Measurements from ENCODE around the gene LGALS3.

The LGALS3 gene

DNA sequence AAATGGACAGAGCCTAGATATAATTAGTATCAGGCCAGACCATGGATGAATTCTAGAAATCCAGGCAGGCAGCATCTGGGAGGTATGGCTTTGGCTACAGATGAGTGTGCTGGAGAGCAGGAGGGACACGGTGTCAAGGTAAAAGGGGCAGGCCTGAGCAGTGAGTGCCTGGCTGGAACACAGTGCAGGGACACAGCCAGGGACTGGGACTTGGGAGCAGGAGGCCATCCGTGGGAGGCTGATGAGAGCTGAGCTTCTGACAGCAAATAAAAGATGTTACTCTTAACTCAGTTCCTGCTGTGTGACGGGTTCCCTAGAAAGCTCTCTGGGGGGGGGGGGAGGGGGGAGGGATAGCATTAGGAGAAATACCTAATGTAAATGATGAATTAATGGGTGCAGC, 13.6 kb upstream of the LGALS3 start:
- DNase-seq, result no peak

DNA sequence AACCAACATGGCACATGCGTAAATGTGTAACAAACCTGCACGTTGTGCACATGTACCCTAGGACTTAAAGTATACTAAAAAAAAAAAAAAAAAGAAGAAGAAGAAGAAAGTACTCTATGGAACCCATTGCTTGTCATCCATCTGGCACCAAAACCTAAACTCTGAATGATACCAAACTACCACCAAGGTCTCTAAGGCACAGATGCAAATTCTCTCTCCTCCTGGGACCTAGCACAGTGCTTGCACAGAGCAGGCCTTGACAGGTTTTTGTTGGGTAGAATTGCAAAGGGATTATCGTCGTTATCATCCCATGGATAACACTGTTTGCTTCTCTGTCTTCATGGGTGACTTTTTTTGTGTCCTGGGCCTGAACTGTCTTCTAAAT, 13.2 kb upstream of the LGALS3 start:
- DNase-seq, result no peak

DNA sequence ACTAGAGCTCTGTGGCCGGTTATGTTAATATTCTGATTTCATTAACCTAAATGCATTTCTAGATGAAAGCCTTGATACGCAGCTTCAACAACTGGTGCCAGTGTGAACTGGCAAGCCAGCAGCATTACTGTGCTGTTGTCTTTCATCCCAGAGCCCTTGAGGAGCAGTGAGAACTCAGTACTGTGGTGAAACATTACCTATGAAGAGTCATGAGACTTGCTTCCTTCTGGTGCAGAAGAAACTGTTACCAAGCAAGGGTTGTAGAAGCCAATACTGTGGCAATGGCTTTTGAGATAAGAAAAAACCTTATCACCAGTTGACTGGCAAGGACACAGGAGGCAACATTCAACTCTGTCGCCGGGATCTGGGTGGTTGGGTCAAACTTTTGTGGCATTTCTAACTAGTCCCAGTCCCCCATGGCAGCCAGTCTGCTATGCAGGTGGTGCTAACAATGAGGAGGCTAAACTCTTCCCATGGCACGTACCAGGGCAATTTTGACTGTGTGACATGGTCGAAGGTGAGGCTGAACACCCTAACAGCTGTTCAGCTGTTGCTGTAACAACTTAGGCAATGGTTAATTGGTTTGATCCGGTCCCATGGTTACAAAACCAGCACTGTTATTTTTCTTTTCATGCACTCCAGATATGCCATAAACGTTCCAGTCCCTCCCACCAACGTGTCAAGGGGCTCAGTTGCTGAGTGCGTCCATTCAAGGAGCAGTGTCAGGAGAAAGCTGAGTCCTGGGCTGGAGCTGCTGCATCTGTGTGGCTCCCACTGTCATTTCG, 12.6 kb upstream of the LGALS3 start:
- DNase-seq, result peak; percentile 63

DNA sequence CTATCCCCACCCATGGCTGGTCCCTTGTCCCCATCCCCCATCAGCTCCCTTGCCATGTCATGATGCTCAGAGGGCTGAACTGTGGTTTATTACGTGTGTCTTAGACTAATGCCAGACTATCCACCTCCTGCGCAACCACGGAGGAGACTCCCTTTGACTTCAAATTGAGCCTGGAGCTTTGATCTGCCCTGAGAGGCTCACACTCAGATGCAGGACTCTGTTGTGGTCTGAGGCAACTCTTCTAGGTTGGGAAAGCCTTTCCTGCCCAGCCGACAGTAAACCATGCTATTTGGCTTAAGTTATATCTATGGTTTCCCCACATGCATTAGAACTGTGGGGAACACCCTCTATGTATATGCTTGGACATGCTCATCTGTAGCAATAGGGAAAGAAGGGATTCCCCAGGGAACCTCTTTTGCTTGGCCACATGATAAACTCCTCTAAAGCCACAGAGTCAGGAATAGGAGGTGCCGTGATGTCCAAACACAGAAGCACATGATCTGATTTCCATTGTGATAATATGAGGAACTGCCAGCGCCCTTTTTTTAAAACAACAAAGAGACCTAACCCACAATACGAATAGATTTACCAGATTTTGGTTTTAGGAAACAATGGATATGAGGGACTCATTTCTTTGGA, 11.1 kb upstream of the LGALS3 start:
- peak; percentile 77 for DNase-seq

DNA sequence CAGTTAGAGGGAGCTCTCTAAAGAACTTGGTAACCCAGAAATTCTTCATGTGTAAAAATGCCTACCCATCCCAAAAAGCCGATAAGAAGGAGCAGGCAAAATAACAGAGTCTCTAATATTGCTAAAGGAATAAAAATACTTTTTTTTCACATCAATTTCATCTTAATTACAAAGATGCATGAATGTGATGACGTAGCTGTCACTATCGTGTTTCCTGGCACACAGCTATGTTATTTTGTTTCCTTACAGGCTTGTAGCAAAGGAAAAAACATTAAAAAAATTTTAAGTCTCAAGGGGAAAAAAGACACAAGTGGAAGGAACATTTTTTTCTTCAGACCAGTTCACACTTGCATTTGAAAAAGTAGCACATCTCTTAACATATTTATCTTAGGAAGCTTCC, 10.3 kb upstream of the LGALS3 start:
- no peak for DNase-seq

DNA sequence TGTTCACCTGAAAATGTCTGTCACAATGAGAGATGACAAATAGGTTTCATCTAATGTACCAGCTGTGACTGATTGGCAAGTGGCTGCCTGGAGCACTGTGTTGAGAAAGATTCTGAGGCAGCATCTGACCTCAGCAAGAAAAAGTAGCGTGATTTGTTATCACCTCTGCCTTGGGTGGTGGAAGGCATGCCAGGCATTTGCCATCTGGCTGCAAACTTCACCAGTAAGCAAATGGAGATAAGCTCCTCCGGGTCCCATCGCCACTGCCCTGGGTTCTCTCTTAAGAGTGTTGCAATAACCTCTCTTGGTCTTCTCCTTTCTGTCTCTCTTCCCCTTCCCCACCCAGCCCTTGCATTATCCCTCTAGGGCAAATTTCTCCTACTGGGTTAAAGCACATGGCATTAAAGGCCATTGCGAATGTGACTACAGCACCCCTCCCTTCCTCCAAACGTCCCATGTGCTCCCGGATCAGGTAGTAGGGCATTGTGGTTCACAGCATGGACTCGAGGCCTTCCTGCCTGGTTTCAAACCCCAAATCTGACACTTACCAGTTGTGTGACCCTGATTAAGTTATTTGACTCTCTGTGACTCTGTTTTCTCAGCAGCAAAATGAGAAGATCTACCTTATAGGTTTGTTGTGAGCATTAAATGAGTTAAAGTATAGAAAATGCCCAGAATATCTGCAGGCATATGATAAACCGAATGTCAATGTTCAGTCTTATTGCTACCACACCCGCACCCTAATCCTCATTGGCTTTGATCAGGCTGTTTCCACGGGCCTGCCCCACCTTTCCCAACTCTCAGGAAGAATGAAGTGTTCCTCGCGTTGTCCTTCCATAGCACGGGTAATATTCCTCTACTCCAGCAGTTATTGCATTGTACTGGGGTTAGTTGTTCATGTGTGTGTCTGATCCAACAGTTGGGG, 8.2 kb upstream of the LGALS3 start:
- peak; percentile 30 for DNase-seq

DNA sequence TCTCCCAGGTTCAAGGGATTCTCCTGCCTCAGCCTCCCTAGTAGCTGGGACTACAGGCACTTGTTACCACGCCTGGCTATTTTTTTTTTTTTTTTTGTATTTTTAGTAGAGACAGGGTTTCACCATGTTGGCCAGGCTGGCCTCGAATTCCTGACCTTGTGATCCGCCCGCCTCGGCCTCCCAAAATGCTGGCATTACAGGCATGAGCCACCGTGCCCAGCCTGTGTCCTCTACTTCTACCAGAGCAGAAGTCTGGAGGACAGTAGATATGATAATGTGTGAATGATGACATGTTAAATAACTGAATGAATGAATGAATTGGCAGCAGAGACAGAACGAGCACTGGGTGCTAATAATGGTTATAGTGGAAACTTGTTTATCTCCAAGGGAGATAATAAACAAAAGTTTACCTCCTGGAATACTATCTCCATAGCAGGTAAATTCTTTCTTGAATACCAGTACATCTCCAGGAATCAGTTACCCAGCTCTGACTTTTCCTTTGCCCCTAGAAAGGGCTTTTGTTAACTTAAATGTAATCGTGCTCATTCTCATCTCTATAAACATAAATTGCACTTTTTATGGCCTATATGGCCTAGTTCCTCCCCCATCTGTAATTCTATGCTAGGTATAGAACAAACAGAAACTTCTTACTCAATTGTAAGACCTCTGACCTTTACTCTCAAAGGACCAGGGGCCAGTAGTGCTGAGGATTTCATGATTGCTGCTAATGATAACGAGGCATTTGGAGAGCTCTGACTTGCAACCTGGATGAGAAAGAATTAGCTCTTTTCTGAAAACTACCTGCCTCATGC, 7.2 kb upstream of the LGALS3 start:
- no peak for DNase-seq

DNA sequence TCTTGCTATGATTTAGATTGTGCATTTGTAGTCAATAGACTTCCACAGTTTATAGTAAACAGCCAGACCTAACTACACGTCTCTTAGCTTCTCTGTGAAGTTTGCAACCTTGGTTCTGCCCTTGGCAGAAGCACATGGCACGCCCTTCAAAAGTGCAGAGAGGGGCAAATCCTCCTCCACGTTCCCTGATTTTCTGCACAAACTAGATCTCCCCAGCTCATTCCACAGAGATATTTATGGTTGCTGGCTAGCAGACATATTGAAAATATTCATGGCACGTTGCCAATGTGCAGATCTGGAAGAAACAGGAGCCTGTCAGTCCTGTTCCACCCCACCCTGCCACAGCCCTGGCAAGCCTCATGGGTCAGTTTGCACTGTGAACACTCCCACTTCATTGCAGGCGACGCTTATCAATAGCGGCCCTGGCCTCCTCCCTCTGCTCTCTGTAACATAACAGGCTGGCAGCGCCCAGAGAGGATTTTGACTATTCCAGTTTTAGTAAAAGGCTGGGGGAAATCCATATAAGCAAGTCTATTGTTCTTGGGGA, 6.5 kb upstream of the LGALS3 start:
- peak; percentile 61 for DNase-seq

DNA sequence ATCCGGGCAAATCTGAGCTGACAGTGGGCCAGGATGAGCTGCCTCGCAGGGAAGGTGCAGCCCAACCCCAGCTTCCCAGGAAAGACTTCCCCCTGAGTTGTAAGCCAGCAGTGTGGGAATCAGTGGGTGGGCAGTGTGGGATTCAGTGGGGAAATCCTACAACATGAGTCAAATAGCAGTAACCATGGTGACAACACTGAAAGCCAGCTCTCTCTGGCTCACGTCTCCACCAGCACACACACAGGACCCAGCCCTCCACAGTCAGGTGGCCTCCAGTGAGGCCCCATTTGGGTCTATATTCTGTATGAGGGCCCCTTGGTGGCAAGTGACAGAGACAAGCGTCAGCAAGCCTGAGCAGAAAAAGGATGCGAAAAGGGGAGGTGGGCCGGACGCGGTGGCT, 6.0 kb upstream of the LGALS3 start:
- DNase-seq, result no peak

DNA sequence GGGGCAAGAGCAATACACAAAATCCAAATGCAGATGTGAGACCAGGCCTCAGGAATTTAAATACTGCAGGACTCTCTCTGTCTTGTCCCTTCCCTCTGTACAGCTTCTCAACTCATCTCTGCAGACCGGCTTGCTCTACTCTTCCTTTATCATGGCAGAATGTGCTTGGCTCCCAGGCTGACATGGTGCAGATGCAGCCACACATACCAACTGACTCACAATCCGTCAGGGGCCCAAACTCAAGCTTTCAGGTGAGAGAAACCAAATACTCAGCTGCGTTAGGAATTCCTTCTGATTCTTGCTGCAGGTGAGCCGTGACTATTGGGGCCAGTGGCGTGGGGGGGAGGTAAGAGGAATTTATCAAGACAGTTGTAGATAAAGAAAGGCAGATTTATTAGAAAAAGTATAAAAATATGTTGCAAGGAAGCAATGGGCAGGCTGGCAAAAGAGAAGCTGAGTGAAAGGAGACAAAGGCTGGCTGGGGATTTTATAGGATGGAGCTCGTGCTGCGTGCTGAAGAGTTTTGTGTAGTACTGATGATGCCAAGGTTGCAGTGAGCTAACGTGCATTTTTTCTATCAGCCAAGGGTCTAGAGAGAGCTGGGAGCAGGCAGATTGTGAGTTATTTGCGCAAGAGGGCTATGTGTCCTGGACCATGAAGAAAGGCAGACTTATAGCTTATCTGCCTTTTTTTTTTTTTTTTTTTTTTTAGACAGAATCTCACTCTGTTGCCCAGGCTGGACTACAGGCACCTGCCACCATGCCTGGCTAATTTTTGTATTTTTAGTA, 5.0 kb upstream of the LGALS3 start:
- no peak for DNase-seq

DNA sequence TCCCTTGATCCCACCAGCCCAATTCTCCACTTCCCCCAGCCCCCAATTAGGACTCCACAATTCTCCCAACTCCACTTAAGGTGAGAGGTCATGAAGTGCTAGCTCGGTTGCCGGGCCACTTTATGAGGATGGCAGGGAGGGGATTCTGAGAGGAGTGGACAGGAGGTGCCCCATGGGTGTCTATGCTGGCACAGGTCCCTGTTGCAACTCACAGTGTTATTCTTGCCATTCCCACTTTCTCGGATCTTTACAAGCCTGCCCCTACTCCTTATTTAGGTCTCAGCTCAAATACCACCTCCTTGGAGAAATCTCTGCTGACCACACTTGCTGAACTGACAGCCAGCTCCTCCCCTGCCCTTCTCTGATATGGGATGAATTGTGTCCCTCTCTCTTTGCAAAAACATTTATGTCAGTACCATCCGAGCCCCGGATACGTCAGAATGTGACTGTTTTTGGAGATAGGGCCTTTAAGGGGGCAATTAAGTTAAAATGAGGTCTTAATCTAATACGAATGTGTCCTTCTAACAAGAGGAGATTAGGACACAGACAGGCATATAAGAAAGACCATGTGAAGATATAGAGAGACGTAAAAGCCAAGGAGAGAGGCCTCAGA, 4.2 kb upstream of the LGALS3 start:
- DNase-seq, result peak; percentile 23

DNA sequence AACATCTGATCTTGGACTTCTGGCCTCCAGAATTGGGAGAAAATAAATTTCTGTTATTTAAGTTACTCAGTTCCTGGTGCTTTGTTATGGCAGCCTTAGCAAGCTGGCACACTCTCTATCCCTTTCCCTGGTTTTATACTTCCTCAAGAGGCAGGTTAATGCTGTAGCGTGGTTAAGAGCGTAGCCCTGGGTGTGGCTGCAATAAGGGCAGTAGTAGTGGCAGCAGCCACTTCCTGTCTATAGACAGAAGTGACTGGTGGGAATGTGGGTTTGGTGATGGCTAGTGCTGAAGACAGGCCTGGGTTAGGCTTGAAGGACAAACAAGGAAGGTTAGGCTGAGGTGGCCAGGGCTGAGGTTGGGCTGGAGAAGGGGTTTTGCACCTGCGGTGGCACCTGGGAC, 3.6 kb upstream of the LGALS3 start:
- peak; percentile 37 for DNase-seq

DNA sequence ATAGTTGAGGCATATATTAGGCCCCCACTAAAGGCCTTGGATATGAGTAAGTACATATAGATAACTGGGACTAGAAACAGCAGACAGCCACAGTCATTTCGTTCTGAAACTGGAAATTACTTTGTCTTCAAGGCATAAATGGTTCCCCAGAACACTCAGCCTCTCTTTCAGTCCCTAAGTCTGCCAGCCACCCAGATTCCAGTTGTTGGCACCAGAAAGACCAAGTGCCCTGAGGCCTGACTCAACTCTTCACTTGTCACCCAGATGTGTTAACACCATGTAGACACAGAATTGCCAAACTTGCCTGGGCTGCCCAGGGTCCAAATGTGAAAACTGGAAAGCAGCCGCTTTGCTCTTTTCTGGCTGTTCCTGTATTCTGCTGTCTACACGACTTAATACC, 3.0 kb upstream of the LGALS3 start:
- no peak for DNase-seq

DNA sequence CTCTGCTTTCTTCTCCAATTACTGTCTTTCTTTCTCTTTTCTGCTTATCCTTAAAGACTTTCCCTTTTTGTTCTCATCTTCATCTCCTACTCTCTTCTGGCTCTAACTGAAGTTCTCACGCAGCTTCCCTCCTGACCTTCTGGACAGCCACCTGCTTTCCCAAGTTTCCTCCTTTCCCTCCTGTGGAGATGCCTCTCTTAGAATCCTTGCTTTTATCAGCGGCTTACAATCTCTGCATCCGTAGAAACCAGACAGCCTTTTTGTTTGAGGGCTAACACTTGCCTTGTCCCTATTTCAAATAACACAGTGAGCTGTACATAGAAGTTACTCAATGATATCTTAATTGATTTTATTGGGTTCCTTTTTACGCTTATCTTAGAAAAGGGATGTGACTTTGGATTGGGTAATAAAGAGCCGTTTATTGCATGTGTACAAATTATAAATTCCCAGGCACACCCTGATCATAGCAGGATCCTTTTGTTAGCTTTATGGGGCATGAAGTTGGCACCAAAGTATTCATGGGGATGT, 2.1 kb upstream of the LGALS3 start:
- no peak for DNase-seq

DNA sequence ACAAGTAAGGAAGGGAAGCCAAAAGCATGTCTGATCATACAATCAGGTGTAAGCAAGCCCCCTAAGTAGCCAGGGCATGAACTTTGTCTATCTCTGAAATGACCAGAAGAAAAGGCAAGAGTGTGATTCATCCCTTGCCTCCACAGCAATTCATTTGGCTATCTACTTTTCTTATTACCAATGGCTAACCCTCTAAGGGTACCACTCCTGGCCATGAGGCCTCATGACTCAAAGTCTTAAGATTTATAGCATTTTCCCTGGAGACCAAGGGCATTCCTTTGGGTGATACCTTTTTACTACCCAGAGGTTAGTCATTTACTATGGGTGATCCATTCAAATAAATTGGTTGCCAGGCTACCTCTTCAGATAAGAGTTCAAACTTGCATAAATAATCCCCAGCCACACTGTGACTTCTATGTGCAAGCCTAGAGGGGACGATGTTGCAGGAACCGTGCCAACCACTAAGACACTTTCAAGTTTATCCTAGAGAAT, 1.5 kb upstream of the LGALS3 start:
- DNase-seq, result no peak

DNA sequence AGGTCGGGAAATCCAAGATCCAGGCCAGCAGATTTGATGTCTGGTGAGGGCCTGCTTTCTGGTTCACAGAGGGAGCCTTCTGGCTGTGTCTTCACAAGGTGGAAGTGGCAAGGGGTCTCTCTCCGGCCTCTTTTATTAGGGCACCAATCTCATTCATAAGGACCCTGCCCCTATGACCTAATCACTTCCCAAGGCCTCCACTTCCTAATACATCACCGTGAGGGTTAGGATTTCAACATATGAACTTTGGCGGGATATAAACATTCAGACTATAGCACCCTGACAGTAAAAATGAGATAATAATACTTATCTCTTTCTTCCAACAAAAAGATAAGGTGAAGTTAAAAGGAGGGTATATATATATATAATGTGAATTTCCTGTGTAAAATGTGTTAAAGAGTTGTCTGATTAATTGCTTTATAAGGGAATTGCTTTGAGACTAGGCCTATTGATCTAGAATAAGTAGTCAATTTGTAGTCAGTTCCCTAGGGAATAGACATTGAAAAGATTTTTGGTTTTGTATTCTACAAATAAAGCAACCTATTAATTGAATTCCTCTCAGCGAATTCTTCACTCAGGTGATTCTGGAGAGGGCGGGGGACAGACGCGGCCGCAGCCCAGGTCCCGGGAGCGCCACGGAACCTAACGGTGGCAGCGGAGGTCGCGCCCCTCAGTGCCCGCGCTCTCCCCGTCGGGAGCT, 516 bp upstream of the LGALS3 start:
- no peak for DNase-seq

DNA sequence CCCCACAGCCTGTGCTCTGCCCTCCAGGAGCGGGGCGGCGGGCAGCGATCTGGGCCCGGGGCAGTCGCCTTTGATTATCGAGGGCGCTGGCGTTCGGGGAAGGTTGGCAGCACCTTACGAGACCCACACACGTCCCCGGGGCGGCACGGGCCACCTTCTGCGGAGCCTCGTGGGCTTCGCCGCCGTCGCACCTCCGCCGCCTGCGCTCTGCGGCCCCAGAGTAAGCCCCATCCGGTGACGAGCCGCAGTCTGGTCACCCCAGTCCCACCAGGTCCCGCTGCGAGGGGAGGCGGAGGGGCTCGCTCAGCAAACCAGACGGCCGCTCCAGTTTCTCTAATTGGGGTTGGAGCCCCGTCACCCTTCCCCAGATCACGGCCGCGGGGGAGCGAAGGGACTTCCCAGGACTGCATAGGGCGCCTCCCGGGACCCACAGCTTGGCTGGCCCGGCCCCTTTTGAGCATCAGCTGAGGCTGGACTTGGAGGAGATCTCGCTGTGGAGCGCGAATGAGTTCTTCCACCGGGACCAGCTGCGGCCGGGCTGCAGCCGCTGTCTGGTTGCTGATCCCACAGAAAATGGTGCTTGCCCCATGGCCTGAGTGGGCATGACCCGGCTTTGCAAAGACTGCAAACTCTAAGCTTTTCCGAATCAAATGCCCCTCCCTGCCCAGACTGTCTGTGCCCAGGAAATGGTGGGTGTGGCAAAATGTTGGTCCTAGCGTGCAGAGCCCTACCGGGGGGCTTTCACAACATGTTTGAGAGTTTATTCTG, 560 bp downstream of the LGALS3 start:
- DNase-seq, result no peak

DNA sequence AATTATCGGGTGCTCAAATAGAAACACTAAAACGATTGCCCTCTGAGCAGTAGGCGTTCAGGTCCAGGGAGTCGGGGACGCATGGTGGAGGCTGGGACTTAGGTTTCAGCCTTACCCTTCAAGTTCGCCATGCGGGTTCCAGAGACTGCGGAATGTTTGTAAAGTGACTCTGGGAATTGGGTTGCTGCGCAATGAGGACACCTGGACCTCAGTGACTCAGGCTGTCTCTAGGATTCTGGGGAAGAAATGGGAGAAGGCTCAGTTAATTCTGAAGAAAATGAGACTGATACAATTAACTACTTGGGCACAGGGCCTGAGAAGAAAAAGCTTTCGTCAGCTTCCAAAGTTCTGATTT, 1.1 kb downstream of the LGALS3 start:
- no peak for DNase-seq

DNA sequence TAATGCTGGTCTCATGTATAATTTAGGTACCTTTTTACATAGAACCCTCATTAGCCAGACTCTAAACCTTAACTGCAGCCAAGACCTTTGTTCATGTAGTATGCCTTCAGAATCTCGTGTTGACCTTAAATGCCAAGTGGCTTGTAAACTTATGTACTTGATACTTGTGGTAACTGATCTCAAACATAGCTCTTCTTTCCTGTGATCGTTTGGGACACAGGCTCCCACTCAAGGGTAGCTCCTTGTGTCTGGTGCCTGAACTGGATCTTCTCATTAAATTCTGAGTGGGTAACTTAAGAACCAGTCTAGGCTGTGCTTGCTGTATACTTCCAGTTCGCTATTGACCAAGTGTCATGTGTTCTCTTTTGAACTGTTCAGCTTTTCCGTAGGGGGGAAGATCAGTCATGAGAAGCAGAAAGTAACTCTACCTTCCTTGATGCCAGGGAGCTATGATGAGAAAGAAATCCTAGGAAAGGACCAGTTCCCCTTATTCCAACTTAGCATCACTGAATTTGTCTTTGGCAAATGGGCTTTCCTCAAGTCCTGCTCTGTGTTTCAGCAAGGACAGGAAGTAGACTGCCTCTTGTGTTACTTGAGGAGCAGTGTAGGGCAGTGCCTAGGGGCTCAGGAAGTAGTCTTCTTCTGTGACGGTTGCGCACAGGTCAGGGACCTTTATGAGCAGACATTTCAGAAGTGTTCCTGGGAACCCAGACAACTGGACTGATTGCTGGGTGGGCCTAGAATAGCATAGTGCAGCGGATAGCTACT, 2.5 kb downstream of the LGALS3 start:
- no peak for DNase-seq

Measured in OCI-M1 (cell line).